LNCaP clone FGC (cell line): ENCODE data around the gene AP1S2.

Experiments used
- DNase-seq: peaks from one replicate; pipeline ENCODE4 v3.0.0-alpha.2; 2011; ENCODE audit warnings: low read depth
- H3K4me3 ChIP-seq: 2 replicates; pipeline ENCODE4 v1.5.1; 2011; ENCODE audit warnings: mild to moderate bottlenecking, low read depth, low read length, control low read depth
- TF ChIP-seq, protein P1 (sequence below): IDR thresholded peaks from 2 replicates; pipeline ENCODE4 v1.5.1; 2012; ENCODE audit warnings: mild to moderate bottlenecking; ENCODE audit not compliant: control insufficient read depth, insufficient read depth; ENCODE audit errors: extremely low read depth

Gene AP1S2

DNA sequence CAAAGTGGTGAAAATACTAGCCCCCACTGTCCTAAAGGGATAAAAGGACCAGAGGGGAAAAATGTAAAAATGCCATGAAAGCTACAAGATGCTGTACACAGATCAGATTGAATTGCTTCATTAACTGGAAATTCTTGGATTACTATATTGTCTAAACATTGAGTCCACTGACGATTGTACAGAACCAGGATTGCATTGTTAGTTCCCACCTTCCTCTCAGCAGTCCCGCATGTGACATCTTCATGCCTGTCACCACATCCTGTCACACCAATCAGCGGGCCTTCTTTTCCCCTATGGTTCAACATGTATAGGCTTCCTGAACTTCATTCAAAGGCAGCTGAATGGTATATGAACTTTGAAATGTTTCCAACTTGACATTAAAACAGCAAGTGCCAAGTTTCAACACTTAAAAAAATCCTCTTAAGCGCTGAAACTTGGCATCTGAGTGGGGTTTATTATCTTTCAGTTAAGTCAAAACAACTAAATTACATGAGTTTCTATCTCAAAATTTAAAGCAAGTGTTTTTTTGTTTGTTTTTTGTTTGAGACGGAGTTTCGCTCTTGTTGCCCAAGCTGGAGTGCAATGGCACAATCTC lies 39.7 kb downstream of the AP1S2 start:
- H3K4me3 ChIP-seq = no peak overlapping the region
- TF ChIP-seq, protein P1, sequence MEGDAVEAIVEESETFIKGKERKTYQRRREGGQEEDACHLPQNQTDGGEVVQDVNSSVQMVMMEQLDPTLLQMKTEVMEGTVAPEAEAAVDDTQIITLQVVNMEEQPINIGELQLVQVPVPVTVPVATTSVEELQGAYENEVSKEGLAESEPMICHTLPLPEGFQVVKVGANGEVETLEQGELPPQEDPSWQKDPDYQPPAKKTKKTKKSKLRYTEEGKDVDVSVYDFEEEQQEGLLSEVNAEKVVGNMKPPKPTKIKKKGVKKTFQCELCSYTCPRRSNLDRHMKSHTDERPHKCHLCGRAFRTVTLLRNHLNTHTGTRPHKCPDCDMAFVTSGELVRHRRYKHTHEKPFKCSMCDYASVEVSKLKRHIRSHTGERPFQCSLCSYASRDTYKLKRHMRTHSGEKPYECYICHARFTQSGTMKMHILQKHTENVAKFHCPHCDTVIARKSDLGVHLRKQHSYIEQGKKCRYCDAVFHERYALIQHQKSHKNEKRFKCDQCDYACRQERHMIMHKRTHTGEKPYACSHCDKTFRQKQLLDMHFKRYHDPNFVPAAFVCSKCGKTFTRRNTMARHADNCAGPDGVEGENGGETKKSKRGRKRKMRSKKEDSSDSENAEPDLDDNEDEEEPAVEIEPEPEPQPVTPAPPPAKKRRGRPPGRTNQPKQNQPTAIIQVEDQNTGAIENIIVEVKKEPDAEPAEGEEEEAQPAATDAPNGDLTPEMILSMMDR = no peak
- no peak for DNase-seq

DNA sequence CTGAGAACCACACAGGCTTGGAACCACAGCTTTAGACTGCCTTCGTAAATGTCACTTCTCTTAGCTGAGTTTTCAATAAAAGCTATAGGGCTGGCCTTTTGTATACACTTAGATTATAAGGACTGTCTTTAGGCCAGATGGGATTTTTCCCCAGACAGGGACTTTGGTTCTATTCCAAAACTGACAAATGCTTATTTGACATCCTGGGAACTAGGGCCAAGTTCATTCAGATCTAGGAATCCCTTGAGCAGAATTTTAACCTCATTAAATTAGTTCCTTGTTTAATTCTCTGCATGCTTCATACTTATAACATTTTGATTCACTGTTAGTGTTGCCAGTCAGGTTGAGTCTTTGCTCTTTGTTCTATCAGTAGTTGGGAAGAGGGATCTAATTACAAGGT lies 41.2 kb downstream of the AP1S2 start:
- no peak overlapping the region for H3K4me3 ChIP-seq
- TF ChIP-seq, protein P1 = no peak
- DNase-seq = peak; percentile 83

DNA sequence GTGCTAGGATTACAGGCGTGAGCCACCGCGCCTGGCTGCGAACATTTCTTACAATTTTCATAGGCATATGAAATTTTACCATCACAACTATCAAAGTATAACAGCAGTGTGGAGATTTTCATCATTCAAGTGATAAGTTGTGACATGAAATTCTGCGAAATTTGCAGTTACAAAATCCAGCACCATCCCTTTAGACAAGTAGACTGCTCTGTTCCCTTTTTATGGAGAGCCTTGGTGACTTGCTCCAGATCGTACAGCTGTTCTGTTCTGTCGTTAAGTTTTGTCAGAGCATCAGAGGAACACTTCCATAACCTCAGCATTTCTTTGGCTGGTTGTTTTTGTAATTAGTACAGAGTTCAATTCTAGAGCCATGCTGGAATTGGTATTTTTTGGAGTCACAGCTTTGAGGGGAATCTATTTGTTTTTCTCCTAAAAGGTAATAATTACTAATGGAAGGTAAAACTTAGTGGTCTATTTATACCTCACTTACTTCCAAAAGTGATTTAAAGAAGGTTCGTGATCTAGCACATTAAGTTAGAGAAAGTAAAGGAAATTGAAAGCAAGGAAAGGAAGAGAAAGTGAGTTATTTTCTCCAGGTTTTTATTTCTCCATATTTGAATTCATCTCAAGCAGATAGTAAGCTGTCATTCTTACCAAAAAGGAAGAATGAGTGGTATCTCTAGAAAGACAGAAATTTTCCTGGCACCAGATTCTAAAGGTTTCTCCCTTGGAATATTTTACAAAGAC lies 42.2 kb downstream of the AP1S2 start:
- DNase-seq = no peak
- TF ChIP-seq, protein P1 = no peak
- no peak overlapping the region for H3K4me3 ChIP-seq

DNA sequence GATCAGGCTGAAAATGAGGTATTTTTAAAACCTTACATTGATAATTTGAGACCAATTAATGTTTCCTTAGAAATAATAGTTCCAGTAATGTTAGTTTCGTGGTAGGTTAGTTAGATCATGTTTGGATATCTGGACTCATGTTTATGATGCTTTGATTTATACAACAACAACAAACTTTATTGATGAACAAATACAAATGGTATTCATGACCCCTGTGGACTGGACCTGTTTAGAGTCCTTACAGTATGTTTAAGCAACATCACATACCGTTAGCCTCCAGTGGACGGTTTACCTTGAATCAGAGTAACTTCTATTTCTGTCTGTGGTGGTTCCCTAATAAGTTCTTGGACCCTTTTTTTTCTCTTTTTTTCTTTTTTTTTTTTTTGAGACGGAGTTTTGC lies 46.4 kb downstream of the AP1S2 start:
- TF ChIP-seq, protein P1 = no peak

DNA sequence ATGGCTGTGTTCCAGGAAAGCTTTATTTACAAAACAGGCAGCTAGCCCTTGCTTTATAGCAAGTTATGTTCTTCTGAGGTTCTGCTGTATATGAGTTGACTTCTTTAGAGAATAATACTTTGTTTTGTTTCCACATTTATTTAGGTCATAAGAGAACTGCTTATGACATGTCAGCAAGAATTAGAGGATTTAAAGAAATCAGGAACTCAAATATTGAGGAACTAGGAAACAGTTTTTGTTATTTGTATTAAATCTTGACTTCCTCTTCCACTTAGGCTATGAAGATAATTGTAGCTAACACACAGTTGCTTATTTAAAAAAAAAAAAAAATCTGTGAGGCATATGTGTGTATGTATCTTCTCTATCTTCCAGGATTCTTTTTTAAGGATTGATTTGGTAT lies 50.0 kb downstream of the AP1S2 start:
- TF ChIP-seq, protein P1 = no peak
- no peak overlapping the region for H3K4me3 ChIP-seq
- DNase-seq = no peak

More for the DNA sequence above, 46.4 kb downstream of the AP1S2 start:
- no peak overlapping the region for H3K4me3 ChIP-seq
- DNase-seq = no peak

DNA sequence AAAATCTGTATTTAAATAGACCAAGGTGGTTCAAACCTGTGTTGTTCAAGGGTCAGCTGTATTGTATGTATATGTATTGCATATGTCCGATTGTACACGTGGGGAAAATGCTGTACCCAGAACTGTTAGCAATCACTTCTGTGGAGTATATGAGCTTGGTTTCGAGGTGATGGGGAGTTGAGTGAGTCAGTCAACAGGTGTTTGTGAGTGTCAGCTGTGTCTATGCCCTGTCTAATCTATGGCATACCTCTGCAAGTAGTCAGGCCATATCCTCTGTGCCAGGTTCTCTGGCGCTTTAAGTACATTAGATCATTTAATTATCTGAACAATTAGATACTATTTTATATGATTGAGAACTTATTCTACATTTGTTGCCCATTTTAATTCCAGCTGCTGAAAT lies 56.9 kb downstream of the AP1S2 start:
- no peak for DNase-seq
- TF ChIP-seq, protein P1 = no peak
- no peak overlapping the region for H3K4me3 ChIP-seq
